ENCODE results near the gene DDRGK1. TPM values are rescaled to one million over a fixed set of nuclear protein-coding genes. Genes with fewer than 3 reads are reported as not detected.

The DDRGK1 gene
- 20.8 TPM for total RNA-seq

DNA sequence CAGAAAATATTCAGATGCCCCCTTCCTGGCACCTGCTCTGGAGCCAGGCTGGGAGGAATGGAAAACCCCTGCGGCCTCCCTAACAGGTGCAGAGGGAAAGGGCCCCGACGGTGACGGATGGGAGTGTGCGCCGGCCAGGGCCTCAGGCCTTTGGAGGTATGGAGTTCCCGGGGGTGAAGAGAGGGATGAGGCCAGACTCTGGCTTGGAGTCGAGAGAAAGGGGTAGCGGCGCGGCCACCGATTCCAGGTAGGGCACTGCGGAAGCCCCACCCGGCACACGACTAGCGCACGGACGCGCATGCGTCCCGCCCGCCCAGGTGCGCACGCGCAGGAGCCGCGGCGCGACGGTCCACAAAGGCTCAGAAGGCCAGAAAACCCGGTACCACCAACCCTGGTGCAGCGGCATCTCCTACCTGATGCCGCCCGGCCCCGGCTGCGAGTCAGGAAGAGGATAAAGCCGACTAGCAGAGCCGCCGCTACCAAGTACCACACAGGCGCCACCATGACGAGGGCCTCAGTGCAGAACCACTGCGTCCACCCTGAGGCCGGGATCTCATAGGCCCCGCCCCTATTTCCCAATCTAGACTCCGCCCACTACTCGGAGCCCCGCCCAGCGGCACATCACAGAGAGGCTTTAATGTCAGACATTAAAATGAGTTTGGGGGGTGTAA, at the start of gene DDRGK1:
Gene DDRGK1, minus strand, starts transcription at position 559 of the 671 bp plus-strand sequence. Its CDS starts 55 bp downstream, at position 504.
- DNase-seq (ENCODE audit: low spot score in 2 of 2), result peak; percentile 89 to 91
- no peak for FAIRE-seq

DNA sequence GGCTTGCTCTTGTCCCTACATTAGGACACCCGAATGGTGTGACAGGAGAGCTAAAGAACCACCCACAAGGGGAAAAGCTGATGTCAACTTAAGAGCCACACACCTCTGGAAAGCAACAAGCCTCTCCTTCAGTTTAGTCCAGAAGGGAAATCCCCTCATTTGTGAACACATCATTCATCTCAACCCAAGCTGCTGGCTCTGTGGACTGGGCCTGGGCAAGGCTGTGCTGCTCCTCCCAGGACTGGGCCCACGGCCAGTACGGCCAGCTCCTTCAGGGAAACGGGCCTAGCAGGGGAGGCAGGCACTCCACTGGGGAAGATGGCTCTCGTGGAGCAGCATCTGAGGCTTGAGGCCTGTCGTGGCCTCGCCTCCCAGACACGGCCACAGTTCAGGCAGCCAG, 47.3 kb upstream of the DDRGK1 start:
- FAIRE-seq, result no peak

DNA sequence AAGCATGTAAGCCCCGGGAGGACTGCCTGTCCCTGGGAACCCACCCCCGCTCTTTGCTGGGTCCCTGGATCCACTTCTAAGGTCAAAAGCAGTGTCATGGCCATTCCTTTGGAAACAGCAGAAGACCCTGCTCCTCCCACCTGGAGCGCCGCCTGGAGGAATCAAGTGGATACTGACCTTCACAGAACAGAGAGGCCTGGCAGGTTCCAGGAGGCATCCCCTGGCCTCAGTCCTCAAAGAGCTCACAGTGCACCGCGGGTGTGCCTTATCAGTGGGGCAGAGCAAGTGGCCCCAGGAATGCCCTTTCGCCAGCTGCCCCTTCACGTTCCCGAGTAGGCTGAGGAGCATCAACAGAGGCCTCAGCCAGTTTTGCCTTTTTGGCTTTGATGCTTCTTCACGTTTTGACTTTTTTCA, 45.6 kb upstream of the DDRGK1 start:
- no peak for DNase-seq (ENCODE audit: low spot score in 2 of 2)

More for the DNA sequence above, 47.3 kb upstream of the DDRGK1 start:
- DNase-seq (ENCODE audit: low spot score in 2 of 2), result peak in 1 of 2 donors; percentile 54

GRCh38 chr20:3248993-3249347, 44.5 kb upstream of the DDRGK1 start:
- FAIRE-seq (no peak), DNase-seq (ENCODE audit: low spot score in 2 of 2) (no peak)

More for the DNA sequence above, 45.6 kb upstream of the DDRGK1 start:
- FAIRE-seq, result no peak

DNA sequence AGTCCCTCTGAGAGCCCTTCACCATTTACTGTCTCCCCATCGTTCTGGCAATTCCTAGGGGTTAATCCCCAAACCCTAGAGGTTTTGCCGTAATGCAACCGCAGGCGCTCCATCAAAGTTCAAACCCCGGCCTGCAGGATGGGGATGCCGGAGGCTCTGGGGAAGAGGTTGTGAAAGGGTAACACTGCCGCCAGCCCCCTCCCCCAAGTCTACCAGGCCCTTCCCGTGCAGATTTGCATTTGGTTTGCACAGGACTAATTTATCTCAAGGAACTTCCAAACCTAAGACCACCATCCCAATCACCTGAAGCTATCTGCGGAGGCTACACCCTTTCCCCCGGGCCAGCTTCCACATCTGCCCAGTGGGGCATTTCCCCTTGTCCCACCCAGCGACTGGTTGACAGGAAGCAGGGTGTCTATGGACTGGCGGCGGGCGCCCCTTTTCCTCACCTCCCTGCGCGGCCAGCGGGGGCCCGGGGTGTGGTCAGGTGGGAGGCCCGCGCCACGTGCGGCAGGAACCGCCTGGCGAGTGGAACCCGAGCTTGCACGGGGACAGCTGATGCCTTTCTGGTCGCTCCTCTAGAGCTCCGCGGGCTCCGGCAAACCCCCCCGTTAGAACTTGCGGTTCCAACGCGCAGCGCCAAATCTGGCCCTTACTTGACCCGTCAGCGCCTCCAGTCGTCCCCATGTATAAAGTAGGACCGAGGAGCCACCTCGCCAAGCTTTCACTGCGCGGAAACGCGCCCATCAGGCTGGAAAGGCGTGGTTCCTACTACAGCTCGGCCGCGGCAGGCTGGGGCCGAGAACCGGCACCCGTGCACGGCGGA, 43.9 kb upstream of the DDRGK1 start:
- FAIRE-seq, result no peak

DNA sequence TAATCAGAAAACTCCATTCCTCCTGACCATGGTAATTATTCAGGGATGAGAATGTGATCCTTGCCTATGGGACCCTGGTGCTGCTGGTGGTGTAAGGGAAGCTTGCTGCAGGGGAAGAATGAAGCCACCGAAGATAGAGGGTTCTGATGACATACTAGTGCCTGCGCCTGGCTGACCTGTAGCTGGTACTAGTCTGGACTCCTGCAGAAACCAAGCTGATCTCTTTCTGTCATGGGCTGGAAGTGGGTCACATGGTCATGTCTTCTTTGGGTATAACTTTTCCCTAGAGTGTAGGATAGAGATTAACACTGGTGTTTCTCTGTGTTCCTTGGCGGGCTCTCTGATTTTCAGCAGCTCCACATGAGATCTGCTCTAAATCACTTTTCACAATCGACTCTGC, 43.2 kb upstream of the DDRGK1 start:
- DNase-seq (ENCODE audit: low spot score in 2 of 2) (no peak), FAIRE-seq (no peak)

More for the DNA sequence above, 43.9 kb upstream of the DDRGK1 start:
- DNase-seq (ENCODE audit: low spot score in 2 of 2), result no peak

DNA sequence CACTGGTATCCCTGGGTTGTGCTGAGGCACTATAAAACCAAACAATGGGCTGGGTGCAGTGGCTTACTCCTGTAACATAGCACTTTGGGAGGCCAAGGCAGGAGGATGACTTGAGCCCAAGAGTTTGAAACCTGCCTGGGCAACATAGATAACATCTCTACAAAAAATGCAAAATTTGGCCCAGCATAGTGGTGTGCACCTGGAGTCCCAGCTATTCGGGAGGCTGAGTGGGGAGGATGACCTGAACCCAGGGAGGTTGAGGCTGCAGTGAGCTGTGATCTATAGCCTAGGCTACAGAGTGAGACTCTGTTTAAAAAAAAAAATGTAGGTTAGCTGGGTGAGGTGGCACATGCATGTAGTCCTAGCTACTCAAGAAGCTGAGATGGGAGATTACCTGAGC, 42.2 kb upstream of the DDRGK1 start:
- FAIRE-seq, result no peak
- no peak for DNase-seq (ENCODE audit: low spot score in 2 of 2)

GRCh38 chr20:3245711-3246110, 41.2 kb upstream of the DDRGK1 start:
- DNase-seq (ENCODE audit: low spot score in 2 of 2) (no peak), FAIRE-seq (no peak)

GRCh38 chr20:3245156-3245555, 40.7 kb upstream of the DDRGK1 start:
- no peak for DNase-seq (ENCODE audit: low spot score in 2 of 2)
- FAIRE-seq, result no peak

- DNase-seq (ENCODE audit: low spot score in 2 of 2) (no peak), FAIRE-seq (no peak)
Measured at GRCh38 chr20:3244613-3245012, 40.1 kb upstream of the DDRGK1 start.

GRCh38 chr20:3243718-3244358, 39.4 kb upstream of the DDRGK1 start:
- FAIRE-seq (no peak), DNase-seq (ENCODE audit: low spot score in 2 of 2) (no peak)

DNA sequence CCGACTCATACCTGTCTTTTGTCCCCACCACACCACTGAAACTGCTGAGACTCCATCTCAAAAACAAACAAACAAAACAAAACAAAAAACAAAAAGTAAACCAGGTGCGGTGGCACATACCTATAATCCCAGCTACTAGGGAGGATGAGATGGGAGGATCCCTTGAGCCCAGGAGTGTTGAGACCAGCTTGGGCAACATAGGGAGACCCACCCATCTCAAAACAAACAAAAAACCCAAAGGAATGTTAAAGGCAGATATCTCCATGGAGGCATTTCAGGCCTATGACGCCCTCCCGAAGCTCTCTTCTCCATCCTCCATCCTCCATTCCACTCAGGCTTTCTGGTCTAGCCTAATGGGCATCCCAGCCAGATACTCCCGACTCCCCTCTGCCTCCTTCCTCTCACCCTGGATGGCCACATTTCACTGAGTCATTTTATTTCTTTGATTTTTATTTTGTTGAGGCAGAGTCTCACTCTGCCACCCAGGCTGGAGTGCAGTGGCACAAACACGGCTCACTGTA, 37.8 kb upstream of the DDRGK1 start:
- no peak for DNase-seq (ENCODE audit: low spot score in 2 of 2)
- FAIRE-seq, result no peak

GRCh38 chr20:3240776-3241363, 36.4 kb upstream of the DDRGK1 start:
- DNase-seq (ENCODE audit: low spot score in 2 of 2), result no peak
- FAIRE-seq, result no peak

- DNase-seq (ENCODE audit: low spot score in 2 of 2) (no peak), FAIRE-seq (no peak)
Measured at GRCh38 chr20:3239867-3240775, 35.6 kb upstream of the DDRGK1 start.

DNA sequence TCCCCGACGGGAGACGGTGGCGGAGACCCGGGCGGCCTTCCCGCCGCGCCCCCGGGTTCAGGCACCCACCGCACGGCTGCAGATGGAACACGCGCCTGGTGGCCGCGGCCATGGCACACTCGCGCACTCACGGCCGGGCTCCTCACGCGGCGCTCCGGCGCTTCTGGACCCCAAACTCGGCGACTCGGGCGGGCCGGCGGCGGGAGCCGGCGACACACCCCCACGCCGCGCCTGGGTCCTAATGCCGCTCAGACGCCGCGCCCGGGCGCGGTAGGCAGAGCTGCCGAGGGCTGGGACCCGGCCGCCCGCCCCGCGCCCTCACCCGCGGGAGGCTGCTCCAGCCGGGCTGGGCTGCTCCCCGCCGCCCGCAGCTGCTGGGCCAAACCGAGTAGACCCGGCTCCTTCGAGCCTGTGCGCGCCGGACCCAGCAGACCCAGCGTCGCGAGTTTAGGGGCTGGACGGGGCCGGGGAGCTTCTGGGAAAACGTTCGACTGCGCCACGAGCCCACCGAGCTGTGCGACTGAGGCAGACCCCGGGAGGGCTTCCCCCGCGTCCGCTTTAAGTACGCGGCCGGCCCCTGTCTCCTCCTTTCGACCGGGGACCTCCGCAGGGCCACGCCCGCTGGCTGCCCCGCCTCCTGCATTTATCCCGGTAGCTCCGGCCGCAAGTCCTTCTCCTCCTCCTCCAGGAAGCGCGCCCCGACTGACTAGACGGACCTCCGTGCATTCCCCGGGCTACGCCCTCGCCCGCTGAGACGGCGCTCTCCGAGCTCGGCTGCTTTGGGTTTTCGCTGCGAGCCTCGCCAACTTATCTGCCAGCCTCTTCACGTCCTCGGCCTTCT, 34.8 kb upstream of the DDRGK1 start, which contains the start of gene SLC4A11:
Gene SLC4A11, minus strand, starts transcription at position 165 of the 841 bp plus-strand sequence. Its CDS starts 53 bp downstream, at position 112.
- DNase-seq (ENCODE audit: low spot score in 2 of 2) (peak; percentile 67 to 74), FAIRE-seq (no peak)

DNA sequence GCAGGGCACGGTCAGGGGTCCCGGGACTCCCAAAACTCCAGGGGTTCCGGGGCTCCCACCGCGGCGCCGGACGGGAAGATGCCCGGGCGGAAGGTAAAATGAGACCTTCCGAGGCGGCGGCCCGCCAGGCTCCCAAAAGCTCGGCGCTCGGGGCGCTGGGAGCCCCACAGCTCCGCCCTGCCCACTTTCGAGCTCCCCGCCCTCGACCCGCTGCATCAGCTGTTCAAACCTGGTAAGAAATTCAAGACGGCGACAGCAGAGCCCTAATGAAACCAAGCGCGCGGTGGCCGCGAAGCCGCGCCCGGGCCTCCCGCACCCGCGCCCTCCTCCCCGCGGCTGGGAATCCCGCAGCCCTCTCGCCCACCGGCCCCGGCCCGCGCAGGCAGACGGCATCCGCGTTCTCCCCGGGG, 34.1 kb upstream of the DDRGK1 start:
- DNase-seq (ENCODE audit: low spot score in 2 of 2) (peak in 1 of 2 donors; percentile 54), FAIRE-seq (no peak)

- DNase-seq (ENCODE audit: low spot score in 2 of 2), result no peak
- no peak for FAIRE-seq
Measured at GRCh38 chr20:3237958-3238615, 33.6 kb upstream of the DDRGK1 start.

Data from frontal cortex (tissue), 4 donors.